HFFc6 (cell line): ENCODE results near the gene LRRK1. TPM values are rescaled to one million over a fixed set of nuclear protein-coding genes. Genes with fewer than 3 reads are reported as not detected.
A peak's percentile ranks its signal among the peaks of the same experiment; 100 is the strongest.

ENCODE experiments used
- DNase-seq: peaks from one replicate; pipeline ENCODE4 v3.0.0-alpha.2; 2018
- H3K27ac Mint-ChIP-seq: 2 replicates; pipeline ENCODE4 v1.8.0; 2020; ENCODE audit warnings: mild to moderate bottlenecking, mixed read lengths
- H3K27me3 Mint-ChIP-seq: 2 replicates; pipeline ENCODE4 v1.8.0; 2021; ENCODE audit warnings: mild to moderate bottlenecking, moderate library complexity, mixed read lengths; ENCODE audit not compliant: insufficient read depth
- H3K36me3 Mint-ChIP-seq: 2 replicates; pipeline ENCODE4 v1.8.0; 2021; ENCODE audit warnings: low read depth, mixed read lengths
- H3K4me1 Mint-ChIP-seq: 2 replicates; pipeline ENCODE4 v1.8.0; 2020; ENCODE audit warnings: low read depth, mixed read lengths
- H3K4me3 Mint-ChIP-seq: 2 replicates; pipeline ENCODE4 v1.8.0; 2020; ENCODE audit warnings: mild to moderate bottlenecking, moderate library complexity, mixed read lengths
- H3K9me3 Mint-ChIP-seq: 2 replicates; pipeline ENCODE4 v1.8.0; 2020; ENCODE audit warnings: mild to moderate bottlenecking, mixed read lengths
- CTCF ChIP-seq: fragments of 200-600 bp; sonication (generic); IDR thresholded peaks from 2 replicates; pipeline ENCODE4 v1.5.0; 2021; ENCODE audit warnings: antibody characterized with exemption, mild to moderate bottlenecking
- total RNA-seq, 6 experiments: library from RNA; stranded (reverse); fragmentation: NEBNext Ultra II Directional; extraction: Animal tissue kit (Norgen Biotek cat#: 25700); gene quantifications; 2 replicates in 1 of 6; 3 replicates in 5 of 6; pipeline ENCODE4 v1.2.3, GENCODE V29; 2021

Gene LRRK1
- total RNA-seq, 6 experiments from 2014 or later = 11.4 to 14.8 (median 13.5) TPM

GRCh38 chr15:100940767-100941379 lies 21.7 kb downstream of the LRRK1 start:
- Mint-ChIP-seq H3K9me3 (no peaks in the 10 kb centered on the region), H3K27ac (no peak overlapping the region), H3K36me3 (no peaks in the 10 kb centered on the region), H3K4me1 (peaks cover 24% of the 10 kb centered on the region), H3K27me3 (no peaks in the 10 kb centered on the region; the same call in 1 of the 2 replicates), H3K4me3 (no peak overlapping the region)
- TF ChIP-seq CTCF = no peak
- DNase-seq = no peak

GRCh38 chr15:100941536-100941935 lies 22.4 kb downstream of the LRRK1 start:
- Mint-ChIP-seq H3K27me3 (no peaks in the 10 kb centered on the region; the same call in 1 of the 2 replicates), H3K9me3 (no peaks in the 10 kb centered on the region), H3K4me1 (peaks cover 24% of the 10 kb centered on the region), H3K4me3 (no peak overlapping the region), H3K36me3 (no peaks in the 10 kb centered on the region), H3K27ac (no peak overlapping the region)
- no peak for DNase-seq
- no peak for TF ChIP-seq CTCF

GRCh38 chr15:100942656-100943425 lies 23.7 kb downstream of the LRRK1 start:
- no peak for TF ChIP-seq CTCF
- Mint-ChIP-seq H3K27ac (no peak overlapping the region; the same call in 1 of the 2 replicates), H3K36me3 (no peaks in the 10 kb centered on the region), H3K9me3 (no peaks in the 10 kb centered on the region), H3K4me1 (peaks cover 28% of the 10 kb centered on the region), H3K27me3 (no peaks in the 10 kb centered on the region; the same call in 1 of the 2 replicates), H3K4me3 (no peak overlapping the region)
- DNase-seq = no peak

GRCh38 chr15:100944244-100944895 lies 25.2 kb downstream of the LRRK1 start:
- no peak; the same call in 1 of the 2 replicates for TF ChIP-seq CTCF
- Mint-ChIP-seq H3K27me3 (no peaks in the 10 kb centered on the region), H3K4me3 (peak overlapping the region; percentile 67), H3K27ac (peak overlapping the region; percentile 42), H3K36me3 (peaks cover 10% of the 10 kb centered on the region; the same call in 1 of the 2 replicates), H3K9me3 (no peaks in the 10 kb centered on the region), H3K4me1 (peaks cover 38% of the 10 kb centered on the region)
- no peak for DNase-seq

GRCh38 chr15:100944986-100945385 lies 25.8 kb downstream of the LRRK1 start:
- H3K36me3 Mint-ChIP-seq = peaks cover 14% of the 10 kb centered on the region; the same call in 1 of the 2 replicates
- no peak for DNase-seq
- no peaks in the 10 kb centered on the region for H3K27me3 Mint-ChIP-seq
- H3K4me1 Mint-ChIP-seq = peaks cover 38% of the 10 kb centered on the region
- TF ChIP-seq CTCF = no peak
- H3K4me3 Mint-ChIP-seq = peak overlapping the region; percentile 67
- peak overlapping the region; percentile 42 for H3K27ac Mint-ChIP-seq
- H3K9me3 Mint-ChIP-seq = no peaks in the 10 kb centered on the region
